ENCODE data around the gene PIP5KL1. TPM values are rescaled to one million over a fixed set of nuclear protein-coding genes. Genes with fewer than 3 reads are reported as not detected.

PIP5KL1 gene
- total and polyA plus RNA-seq, 2 donors, result 0.33 to 1.2 TPM

- peaks cover 12 to 68% of the 10 kb centered on the region in 2 donors for H3K4me1 ChIP-seq (ENCODE audit: control insufficient read depth in 2 of 2, insufficient read depth in 2 of 2, low read length in 2 of 2)
- 96% methylated on average over 17 of the region's 17 CpGs for WGBS
Measured at GRCh38 chr9:127953768-127954505, 23.4 kb upstream of the PIP5KL1 start.

GRCh38 chr9:127953154-127953553 lies 22.6 kb upstream of the PIP5KL1 start:
- no peak for DNase-seq (ENCODE audit: low read depth in 6 of 9, low spot score in 9 of 9)

More at GRCh38 chr9:127953768-127954505, 23.4 kb upstream of the PIP5KL1 start:
- H3K36me3 ChIP-seq (ENCODE audit: control insufficient read depth in 2 of 2, insufficient read depth in 2 of 2, low read length in 1 of 2), result peaks cover 27 to 60% of the 10 kb centered on the region in 2 donors
- peak overlapping the region in 1 of 2 donors; percentile 11 for H3K27ac ChIP-seq (ENCODE audit: low read depth in 1 of 2, low read length in 1 of 2)
- no peak for DNase-seq (ENCODE audit: low read depth in 6 of 9, low spot score in 9 of 9)
- no peak overlapping the region for H3K4me3 ChIP-seq (ENCODE audit: low read length in 2 of 2)
- no peaks in the 10 kb centered on the region for H3K27me3 ChIP-seq (ENCODE audit: control insufficient read depth in 2 of 2, insufficient read depth in 1 of 2, low read length in 1 of 2)
- H3K9me3 ChIP-seq (ENCODE audit: control insufficient read depth in 2 of 2, insufficient read depth in 1 of 2, low read length in 1 of 2), result peaks cover 0 to 3% of the 10 kb centered on the region in 2 donors

GRCh38 chr9:127950513-127951289 lies 20.1 kb upstream of the PIP5KL1 start:
- no peak for DNase-seq (ENCODE audit: low read depth in 6 of 9, low spot score in 9 of 9)
- H3K27me3 ChIP-seq (ENCODE audit: control insufficient read depth in 2 of 2, insufficient read depth in 1 of 2, low read length in 1 of 2), result no peaks in the 10 kb centered on the region
- H3K9me3 ChIP-seq (ENCODE audit: control insufficient read depth in 2 of 2, insufficient read depth in 1 of 2, low read length in 1 of 2), result peaks cover 0 to 7% of the 10 kb centered on the region in 2 donors
- peaks cover 9 to 73% of the 10 kb centered on the region in 2 donors for H3K4me1 ChIP-seq (ENCODE audit: control insufficient read depth in 2 of 2, insufficient read depth in 2 of 2, low read length in 2 of 2)
- H3K27ac ChIP-seq (ENCODE audit: low read depth in 1 of 2, low read length in 1 of 2), result no peak overlapping the region
- 96% methylated on average over 21 of the region's 21 CpGs for WGBS
- peaks cover 57 to 86% of the 10 kb centered on the region in 2 donors for H3K36me3 ChIP-seq (ENCODE audit: control insufficient read depth in 2 of 2, insufficient read depth in 2 of 2, low read length in 1 of 2)
- no peak overlapping the region for H3K4me3 ChIP-seq (ENCODE audit: low read length in 2 of 2)

More at GRCh38 chr9:127953154-127953553, 22.6 kb upstream of the PIP5KL1 start:
- Histone ChIP-seq H3K4me3 (ENCODE audit: low read length in 2 of 2) (no peak overlapping the region), H3K4me1 (ENCODE audit: control insufficient read depth in 2 of 2, insufficient read depth in 2 of 2, low read length in 2 of 2) (peaks cover 12 to 69% of the 10 kb centered on the region in 2 donors), H3K9me3 (ENCODE audit: control insufficient read depth in 2 of 2, insufficient read depth in 1 of 2, low read length in 1 of 2) (peaks cover 0 to 3% of the 10 kb centered on the region in 2 donors), H3K27me3 (ENCODE audit: control insufficient read depth in 2 of 2, insufficient read depth in 1 of 2, low read length in 1 of 2) (no peaks in the 10 kb centered on the region), H3K36me3 (ENCODE audit: control insufficient read depth in 2 of 2, insufficient read depth in 2 of 2, low read length in 1 of 2) (peaks cover 34 to 68% of the 10 kb centered on the region in 2 donors), H3K27ac (ENCODE audit: low read depth in 1 of 2, low read length in 1 of 2) (no peak overlapping the region)
- WGBS, result 93% methylated on average over 1 of the region's 1 CpG

GRCh38 chr9:127949827-127950512 lies 19.4 kb upstream of the PIP5KL1 start:
- no peak overlapping the region for H3K27ac ChIP-seq (ENCODE audit: low read depth in 1 of 2, low read length in 1 of 2)
- H3K36me3 ChIP-seq (ENCODE audit: control insufficient read depth in 2 of 2, insufficient read depth in 2 of 2, low read length in 1 of 2), result peaks cover 64 to 91% of the 10 kb centered on the region in 2 donors
- peaks cover 3 to 66% of the 10 kb centered on the region in 2 donors for H3K4me1 ChIP-seq (ENCODE audit: control insufficient read depth in 2 of 2, insufficient read depth in 2 of 2, low read length in 2 of 2)
- H3K27me3 ChIP-seq (ENCODE audit: control insufficient read depth in 2 of 2, insufficient read depth in 1 of 2, low read length in 1 of 2), result no peaks in the 10 kb centered on the region
- no peak overlapping the region for H3K4me3 ChIP-seq (ENCODE audit: low read length in 2 of 2)
- DNase-seq (ENCODE audit: low read depth in 6 of 9, low spot score in 9 of 9), result no peak
- whole genome bisulfite sequencing, result 84% methylated on average over 17 of the region's 17 CpGs
- H3K9me3 ChIP-seq (ENCODE audit: control insufficient read depth in 2 of 2, insufficient read depth in 1 of 2, low read length in 1 of 2), result peaks cover 0 to 7% of the 10 kb centered on the region in 2 donors

- peaks cover 72 to 94% of the 10 kb centered on the region in 2 donors for H3K36me3 ChIP-seq (ENCODE audit: control insufficient read depth in 2 of 2, insufficient read depth in 2 of 2, low read length in 1 of 2)
Measured at GRCh38 chr9:127947841-127948710, 17.5 kb upstream of the PIP5KL1 start.

GRCh38 chr9:127946728-127947127 lies 16.2 kb upstream of the PIP5KL1 start:
- Histone ChIP-seq H3K9me3 (ENCODE audit: control insufficient read depth in 2 of 2, insufficient read depth in 1 of 2, low read length in 1 of 2) (peaks cover 0 to 10% of the 10 kb centered on the region in 2 donors), H3K4me1 (ENCODE audit: control insufficient read depth in 2 of 2, insufficient read depth in 2 of 2, low read length in 2 of 2) (peaks cover 0 to 66% of the 10 kb centered on the region in 2 donors), H3K27ac (ENCODE audit: low read depth in 1 of 2, low read length in 1 of 2) (peak overlapping the region in 1 of 2 donors; percentile 26), H3K4me3 (ENCODE audit: low read length in 2 of 2) (no peak overlapping the region), H3K36me3 (ENCODE audit: control insufficient read depth in 2 of 2, insufficient read depth in 2 of 2, low read length in 1 of 2) (peaks cover 82 to 94% of the 10 kb centered on the region in 2 donors), H3K27me3 (ENCODE audit: control insufficient read depth in 2 of 2, insufficient read depth in 1 of 2, low read length in 1 of 2) (no peaks in the 10 kb centered on the region)
- DNase-seq (ENCODE audit: low read depth in 6 of 9, low spot score in 9 of 9), result no peak
- WGBS, result 94% methylated on average over 3 of the region's 3 CpGs

More at GRCh38 chr9:127947841-127948710, 17.5 kb upstream of the PIP5KL1 start:
- Histone ChIP-seq H3K4me3 (ENCODE audit: low read length in 2 of 2) (no peak overlapping the region), H3K27me3 (ENCODE audit: control insufficient read depth in 2 of 2, insufficient read depth in 1 of 2, low read length in 1 of 2) (no peaks in the 10 kb centered on the region), H3K27ac (ENCODE audit: low read depth in 1 of 2, low read length in 1 of 2) (no peak overlapping the region), H3K4me1 (ENCODE audit: control insufficient read depth in 2 of 2, insufficient read depth in 2 of 2, low read length in 2 of 2) (peaks cover 0 to 68% of the 10 kb centered on the region in 2 donors), H3K9me3 (ENCODE audit: control insufficient read depth in 2 of 2, insufficient read depth in 1 of 2, low read length in 1 of 2) (peaks cover 0 to 7% of the 10 kb centered on the region in 2 donors)
- WGBS, result 96% methylated on average over 17 of the region's 17 CpGs
- no peak for DNase-seq (ENCODE audit: low read depth in 6 of 9, low spot score in 9 of 9)

GRCh38 chr9:127945942-127946341 lies 15.4 kb upstream of the PIP5KL1 start:
- H3K36me3 ChIP-seq (ENCODE audit: control insufficient read depth in 2 of 2, insufficient read depth in 2 of 2, low read length in 1 of 2), result peaks cover 90 to 96% of the 10 kb centered on the region in 2 donors
- DNase-seq (ENCODE audit: low read depth in 6 of 9, low spot score in 9 of 9), result no peak
- H3K9me3 ChIP-seq (ENCODE audit: control insufficient read depth in 2 of 2, insufficient read depth in 1 of 2, low read length in 1 of 2), result peaks cover 0 to 10% of the 10 kb centered on the region in 2 donors
- 97% methylated on average over 9 of the region's 9 CpGs for WGBS
- H3K27ac ChIP-seq (ENCODE audit: low read depth in 1 of 2, low read length in 1 of 2), result no peak overlapping the region
- peaks cover 0 to 61% of the 10 kb centered on the region in 2 donors for H3K4me1 ChIP-seq (ENCODE audit: control insufficient read depth in 2 of 2, insufficient read depth in 2 of 2, low read length in 2 of 2)
- no peak overlapping the region for H3K4me3 ChIP-seq (ENCODE audit: low read length in 2 of 2)
- no peaks in the 10 kb centered on the region for H3K27me3 ChIP-seq (ENCODE audit: control insufficient read depth in 2 of 2, insufficient read depth in 1 of 2, low read length in 1 of 2)

GRCh38 chr9:127945338-127945737 lies 14.8 kb upstream of the PIP5KL1 start:
- peaks cover 0 to 56% of the 10 kb centered on the region in 2 donors for H3K4me1 ChIP-seq (ENCODE audit: control insufficient read depth in 2 of 2, insufficient read depth in 2 of 2, low read length in 2 of 2)
- H3K9me3 ChIP-seq (ENCODE audit: control insufficient read depth in 2 of 2, insufficient read depth in 1 of 2, low read length in 1 of 2), result peaks cover 0 to 10% of the 10 kb centered on the region in 2 donors
- peaks cover 88 to 96% of the 10 kb centered on the region in 2 donors for H3K36me3 ChIP-seq (ENCODE audit: control insufficient read depth in 2 of 2, insufficient read depth in 2 of 2, low read length in 1 of 2)
- DNase-seq (ENCODE audit: low read depth in 6 of 9, low spot score in 9 of 9), result no peak
- no peak overlapping the region for H3K4me3 ChIP-seq (ENCODE audit: low read length in 2 of 2)
- H3K27me3 ChIP-seq (ENCODE audit: control insufficient read depth in 2 of 2, insufficient read depth in 1 of 2, low read length in 1 of 2), result no peaks in the 10 kb centered on the region
- no peak overlapping the region for H3K27ac ChIP-seq (ENCODE audit: low read depth in 1 of 2, low read length in 1 of 2)
- 98% methylated on average over 24 of the region's 24 CpGs for WGBS
